ENCODE measurements around the gene ANXA6.

DNA sequence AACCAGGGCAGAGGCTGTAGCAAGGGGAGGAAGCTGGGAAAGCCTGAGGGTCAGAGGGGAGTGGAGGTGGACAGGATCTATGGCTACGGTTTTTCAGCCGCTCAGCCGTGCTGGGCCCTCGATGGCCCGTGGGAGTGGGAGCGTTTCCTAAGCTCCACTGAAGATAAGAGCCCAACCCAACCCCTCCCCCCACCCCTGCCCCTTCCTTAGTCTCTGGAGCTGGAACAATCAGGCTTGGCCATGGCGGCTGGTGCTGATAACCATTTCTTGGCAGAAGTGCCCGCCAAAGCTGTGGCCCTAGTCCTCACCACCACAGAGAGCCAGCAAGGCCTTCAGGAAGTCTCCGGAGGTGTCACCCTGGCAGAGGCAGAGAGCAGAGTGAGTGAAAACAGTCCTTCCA, 56.4 kb downstream of the ANXA6 start:
- TF ChIP-seq, protein P1, sequence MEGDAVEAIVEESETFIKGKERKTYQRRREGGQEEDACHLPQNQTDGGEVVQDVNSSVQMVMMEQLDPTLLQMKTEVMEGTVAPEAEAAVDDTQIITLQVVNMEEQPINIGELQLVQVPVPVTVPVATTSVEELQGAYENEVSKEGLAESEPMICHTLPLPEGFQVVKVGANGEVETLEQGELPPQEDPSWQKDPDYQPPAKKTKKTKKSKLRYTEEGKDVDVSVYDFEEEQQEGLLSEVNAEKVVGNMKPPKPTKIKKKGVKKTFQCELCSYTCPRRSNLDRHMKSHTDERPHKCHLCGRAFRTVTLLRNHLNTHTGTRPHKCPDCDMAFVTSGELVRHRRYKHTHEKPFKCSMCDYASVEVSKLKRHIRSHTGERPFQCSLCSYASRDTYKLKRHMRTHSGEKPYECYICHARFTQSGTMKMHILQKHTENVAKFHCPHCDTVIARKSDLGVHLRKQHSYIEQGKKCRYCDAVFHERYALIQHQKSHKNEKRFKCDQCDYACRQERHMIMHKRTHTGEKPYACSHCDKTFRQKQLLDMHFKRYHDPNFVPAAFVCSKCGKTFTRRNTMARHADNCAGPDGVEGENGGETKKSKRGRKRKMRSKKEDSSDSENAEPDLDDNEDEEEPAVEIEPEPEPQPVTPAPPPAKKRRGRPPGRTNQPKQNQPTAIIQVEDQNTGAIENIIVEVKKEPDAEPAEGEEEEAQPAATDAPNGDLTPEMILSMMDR (IDR thresholded peaks at IDR 0.05 in 4 of 5, conservative IDR thresholded peaks at IDR 0.05 in 1 of 5): no peak
- TF ChIP-seq POLR2A (IDR thresholded peaks at IDR 0.05): no peak

Measured in gastrocnemius medialis (tissue), 4 donors.